Measurements from ENCODE around the gene ATP5F1A. TPM values are rescaled to one million over a fixed set of nuclear protein-coding genes. Genes with fewer than 3 reads are reported as not detected.
"Not testable (repeated sequence)": the region's sequence is repeated elsewhere in the genome, so short reads cannot be mapped to it uniquely, and the experiment has no call there.

The ATP5F1A gene
- total and polyA plus RNA-seq, 12 donors: 194 to 1,012 (median 671) TPM

GRCh38 chr18:46095532-46095931, 2.6 kb downstream of the ATP5F1A start:
- Histone ChIP-seq H3K27ac (no peak overlapping the region), H3K9me3 (replicated peaks in 1 of 3) (no peaks in the 10 kb centered on the region), H3K27me3 (no peaks in the 10 kb centered on the region), H3K4me1 (replicated peaks in 1 of 2) (peaks cover 19 to 45% of the 10 kb centered on the region in 2 donors), H3K36me3 (replicated peaks in 1 of 2) (peaks cover 0 to 43% of the 10 kb centered on the region in 2 donors), H3K4me3 (no peak overlapping the region)
- TF ChIP-seq CTCF (IDR thresholded peaks at IDR 0.05) (no peak), POLR2A (IDR thresholded peaks at IDR 0.05) (no peak)
- WGBS, 4 donors: 95 to 98% (median 96%) methylated on average over 10 of the region's 10 CpGs
- intact Hi-C loops (cut with DNase I): no loop called here
- DNase-seq: peak in 1 of 7 donors; percentile 45

- Histone ChIP-seq H3K4me1 (replicated peaks in 1 of 2) (peaks cover 8 to 17% of the 10 kb centered on the region in 2 donors), H3K27ac (peak overlapping the region in 1 of 5 donors; percentile 6), H3K36me3 (replicated peaks in 1 of 2) (peaks cover 0 to 98% of the 10 kb centered on the region in 2 donors)
- H3K4me3 ChIP-seq; H3K9me3 ChIP-seq (replicated peaks in 1 of 3); intact Hi-C loops (cut with DNase I); H3K27me3 ChIP-seq: not testable (repeated sequence)
- 65 to 85% (median 71%) methylated on average over 8 of the region's 8 CpGs for WGBS, 4 donors
- DNase-seq: peak in 1 of 7 donors; percentile 37
Observed at GRCh38 chr18:46088501-46088900, 9.6 kb downstream of the ATP5F1A start.

GRCh38 chr18:46084431-46084830, 13.7 kb downstream of the ATP5F1A start:
- H3K4me1 ChIP-seq (replicated peaks in 1 of 2): peaks cover 5 to 8% of the 10 kb centered on the region in 2 donors
- TF ChIP-seq POLR2A (IDR thresholded peaks at IDR 0.05) (no peak), CTCF (IDR thresholded peaks at IDR 0.05) (no peak)
- H3K9me3 ChIP-seq (replicated peaks in 1 of 3): no peaks in the 10 kb centered on the region
- H3K4me3 ChIP-seq: no peak overlapping the region
- H3K36me3 ChIP-seq (replicated peaks in 1 of 2): peaks cover 0 to 99% of the 10 kb centered on the region in 2 donors
- H3K27me3 ChIP-seq: no peaks in the 10 kb centered on the region
- WGBS, 4 donors: 43 to 53% (median 46%) methylated on average over 2 of the region's 2 CpGs
- DNase-seq: no peak
- intact Hi-C loops (cut with DNase I): no loop called here
- no peak overlapping the region for H3K27ac ChIP-seq

- Histone ChIP-seq H3K4me3 (no peak overlapping the region), H3K27me3 (no peaks in the 10 kb centered on the region), H3K27ac (no peak overlapping the region), H3K36me3 (replicated peaks in 1 of 2) (peaks cover 0 to 70% of the 10 kb centered on the region in 2 donors), H3K4me1 (replicated peaks in 1 of 2) (peaks cover 5 to 7% of the 10 kb centered on the region in 2 donors), H3K9me3 (replicated peaks in 1 of 3) (no peaks in the 10 kb centered on the region)
- intact Hi-C loops (cut with DNase I): no loop called here
- TF ChIP-seq POLR2A (IDR thresholded peaks at IDR 0.05): no peak
- no peak for TF ChIP-seq CTCF (IDR thresholded peaks at IDR 0.05)
- WGBS, 4 donors: 87 to 94% (median 91%) methylated on average over 1 of the region's 1 CpG
- DNase-seq: peak in 1 of 7 donors; percentile 11
Observed at GRCh38 chr18:46080156-46080555, 17.9 kb downstream of the ATP5F1A start.

GRCh38 chr18:46079336-46079735, 18.8 kb downstream of the ATP5F1A start:
- H3K27ac ChIP-seq: no peak overlapping the region
- no peaks in the 10 kb centered on the region for H3K9me3 ChIP-seq (replicated peaks in 1 of 3)
- H3K4me3 ChIP-seq: no peak overlapping the region
- H3K4me1 ChIP-seq (replicated peaks in 1 of 2): no peaks in the 10 kb centered on the region
- intact Hi-C loops (cut with DNase I): loop anchor here (10.0 kb wide), 2 partner anchors 105 to 415 kb away; no protein-coding TSS in a partner anchor
- peak in 1 of 7 donors; percentile 17 for DNase-seq
- H3K36me3 ChIP-seq (replicated peaks in 1 of 2): peaks cover 0 to 62% of the 10 kb centered on the region in 2 donors
- TF ChIP-seq CTCF (IDR thresholded peaks at IDR 0.05): no peak
- TF ChIP-seq POLR2A (IDR thresholded peaks at IDR 0.05): no peak
- H3K27me3 ChIP-seq: no peaks in the 10 kb centered on the region

Measured in adrenal gland (tissue), 12 donors.